Caco-2 (cell line): ENCODE data around the gene DLGAP4. TPM values are rescaled to one million over a fixed set of nuclear protein-coding genes. Genes with fewer than 3 reads are reported as not detected.

Experiments
- BruUV-seq: library from RNA; stranded (reverse); fragments of 400-500 nt; replicated peaks from 2 replicates; lab custom pipeline; 2021; lab: Mats Ljungman, UMichigan
- CTCF ChIA-PET: fragments of 300-600 bp; sonication (Branson Sonifier 250); formaldehyde crosslinking; loops from one replicate; lab custom pipeline; 2022; ENCODE audit warnings: antibody characterized with exemption; lab: Charles Lee
- POLR2A ChIA-PET: fragments of 300-600 bp; sonication (Branson Sonifier 250); formaldehyde crosslinking; loops from one replicate; lab custom pipeline; 2022; ENCODE audit warnings: antibody characterized with exemption; lab: Charles Lee
- DNase-seq, 2 experiments: peaks; one replicate each; pipeline versions ENCODE4 v3.0.0 to v3.0.0-alpha.2; 2020 to 2022
- H3K27me3 ChIP-seq: replicated peaks from 2 replicates; pipeline ENCODE4 v1.6.0; 2011; ENCODE audit warnings: low read length; ENCODE audit not compliant: control insufficient read depth, insufficient read depth
- H3K36me3 ChIP-seq: 2 replicates; pipeline ENCODE4 v1.5.1; 2011; ENCODE audit warnings: low read length; ENCODE audit not compliant: control insufficient read depth, insufficient read depth
- H3K4me1 ChIP-seq: fragments of 250-450 bp; sonication (Bioruptor Pico); 2 replicates; pipeline ENCODE4 v1.5.1; 2020; ENCODE audit warnings: mild to moderate bottlenecking
- H3K4me3 ChIP-seq: 2 replicates; pipeline ENCODE4 v1.5.1; 2011; ENCODE audit warnings: low read depth, mild to moderate bottlenecking, control low read depth, low read length
- H3K9me3 ChIP-seq: fragments of 250-450 bp; sonication (Bioruptor Pico); 2 replicates; pipeline ENCODE4 v1.5.1; 2020; ENCODE audit warnings: mild to moderate bottlenecking, moderate library complexity
- H3K27ac Mint-ChIP-seq: one replicate; pipeline ENCODE4 v1.8.0; 2022; ENCODE audit warnings: mixed read lengths; ENCODE audit not compliant: unreplicated experiment
- H3K27me3 Mint-ChIP-seq: one replicate; pipeline ENCODE4 v1.8.0; 2022; ENCODE audit warnings: mixed read lengths; ENCODE audit not compliant: insufficient read depth, unreplicated experiment
- H3K36me3 Mint-ChIP-seq: one replicate; pipeline ENCODE4 v1.8.0; 2022; ENCODE audit warnings: mild to moderate bottlenecking, mixed read lengths; ENCODE audit not compliant: insufficient read depth, unreplicated experiment
- H3K4me1 Mint-ChIP-seq: one replicate; pipeline ENCODE4 v1.8.0; 2022; ENCODE audit warnings: low read depth, mixed read lengths; ENCODE audit not compliant: unreplicated experiment
- H3K4me3 Mint-ChIP-seq: one replicate; pipeline ENCODE4 v1.8.0; 2022; ENCODE audit warnings: mild to moderate bottlenecking, moderate library complexity, mixed read lengths; ENCODE audit not compliant: unreplicated experiment
- H3K9me3 Mint-ChIP-seq: one replicate; pipeline ENCODE4 v1.8.0; 2022; ENCODE audit warnings: mixed read lengths; ENCODE audit not compliant: unreplicated experiment
- CTCF ChIP-seq, 2 experiments: fragments of 200-600 bp in 1 of 2; IDR thresholded peaks; 1 replicate in 1 of 2; 2 replicates in 1 of 2; pipeline versions ENCODE4 v1.5.1 to v1.8.0; 2011 to 2022; ENCODE audit warnings: antibody characterized with exemption in 1 of 2, control low read depth in 1 of 2, inconsistent platforms in 1 of 2, low read depth in 1 of 2, low read length in 1 of 2, mild to moderate bottlenecking in 1 of 2, moderate library complexity in 1 of 2; ENCODE audit not compliant: insufficient read depth in 1 of 2, severe bottlenecking in 1 of 2, unreplicated experiment in 1 of 2
- intact Hi-C: fragments of 100-400 bp; cut with micrococcal nuclease; formaldehyde crosslinking; loops from one replicate; pipeline ENCODE4 v1.10.0; 2022; ENCODE audit not compliant: unreplicated experiment
- total RNA-seq: library from RNA; stranded (reverse); gene quantifications from 2 replicates; pipeline ENCODE4 v1.2.3, GENCODE V29; 2022

DLGAP4 gene
- total RNA-seq, 1 experiment from 2014 or later = 122 TPM

DNA sequence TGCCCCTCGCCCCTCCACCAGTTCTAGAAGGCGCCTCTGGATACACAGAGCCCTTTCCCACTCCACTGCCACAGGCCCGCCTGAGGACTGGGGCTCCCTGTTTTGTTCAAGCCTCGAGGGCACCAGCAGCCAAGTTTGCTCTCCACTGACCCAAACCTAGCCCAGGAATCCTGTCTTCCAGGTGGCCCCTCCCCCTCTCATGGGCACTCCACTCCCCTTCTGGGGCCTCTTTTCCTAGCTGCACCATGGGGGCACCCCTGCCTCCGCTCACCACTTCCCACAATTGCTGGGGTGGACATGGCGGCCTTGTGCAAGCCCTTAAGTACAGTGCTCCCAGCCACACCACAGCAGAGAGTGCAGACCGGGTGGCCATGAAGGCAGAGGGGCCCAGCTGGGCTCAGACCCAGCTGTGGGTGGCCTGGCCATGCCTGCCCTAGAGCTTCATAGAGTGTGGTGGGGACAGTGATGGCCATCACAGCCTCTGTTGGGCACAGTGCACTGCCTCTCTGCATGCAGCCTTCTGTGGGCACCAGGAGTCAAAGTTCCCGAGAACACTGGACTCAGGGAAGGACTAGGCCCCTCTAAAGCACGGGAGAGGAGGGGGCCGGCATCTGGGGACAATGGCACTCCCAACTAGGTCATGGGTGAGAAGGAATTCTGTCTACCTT is 236.5 kb downstream of the DLGAP4 start:
- no TSS peak for BruUV-seq
- no peak for DNase-seq
- ChIA-PET CTCF (interaction anchor here (0.7 to 2.8 kb wide), 5 partner anchors 30 to 321 kb away, joined by 3 to 11 read pairs (median 4); partner anchors contain the start of genes RAB5IF and TGIF2), POLR2A (interaction anchor here (0.9 to 1.5 kb wide), 3 partner anchors 30 to 204 kb away, joined by 3 to 7 read pairs (median 5); partner anchors contain the start of genes NDRG3, RAB5IF and TGIF2)
- Histone ChIP-seq H3K4me1 (peaks cover 24% of the 10 kb centered on the region), H3K27me3 (no peaks in the 10 kb centered on the region), H3K36me3 (no peaks in the 10 kb centered on the region), H3K9me3 (no peaks in the 10 kb centered on the region), H3K4me3 (peak overlapping the region; percentile 68; the same call in 1 of the 2 replicates)
- intact Hi-C loops = no loop called here
- no peak for TF ChIP-seq CTCF (IDR thresholded peaks at IDR 0.05; ENCODE audit: insufficient read depth in 1 of 2, low read depth in 1 of 2, low read length in 1 of 2, severe bottlenecking in 1 of 2, unreplicated experiment in 1 of 2)
- peak overlapping the region; percentile 85 for H3K4me3 Mint-ChIP-seq
- no peaks in the 10 kb centered on the region for H3K27me3 Mint-ChIP-seq
- H3K4me1 Mint-ChIP-seq = peaks cover 22% of the 10 kb centered on the region
- peaks cover 28% of the 10 kb centered on the region for H3K36me3 Mint-ChIP-seq
- peak overlapping the region; percentile 78 for H3K27ac Mint-ChIP-seq
- no peaks in the 10 kb centered on the region for H3K9me3 Mint-ChIP-seq

GRCh38 chr20:36543184-36544133 is 237.3 kb downstream of the DLGAP4 start:
- H3K9me3 ChIP-seq = no peaks in the 10 kb centered on the region
- intact Hi-C loops = no loop called here
- H3K27me3 ChIP-seq = no peaks in the 10 kb centered on the region
- Mint-ChIP-seq H3K36me3 (peaks cover 35% of the 10 kb centered on the region), H3K4me1 (peaks cover 22% of the 10 kb centered on the region), H3K27ac (peak overlapping the region; percentile 78), H3K4me3 (peak overlapping the region; percentile 85), H3K27me3 (no peaks in the 10 kb centered on the region), H3K9me3 (no peaks in the 10 kb centered on the region)
- BruUV-seq = no TSS peak
- H3K4me3 ChIP-seq = no peak overlapping the region
- no peaks in the 10 kb centered on the region for H3K36me3 ChIP-seq
- no peak for DNase-seq
- ChIA-PET POLR2A (interaction anchor here (0.6 to 1.5 kb wide), 3 partner anchors 27 to 45 kb away, joined by 3 to 7 read pairs (median 5); partner anchors contain the start of gene TGIF2), CTCF (no interaction called here)
- TF ChIP-seq CTCF (IDR thresholded peaks at IDR 0.05; ENCODE audit: insufficient read depth in 1 of 2, low read depth in 1 of 2, low read length in 1 of 2, severe bottlenecking in 1 of 2, unreplicated experiment in 1 of 2) = no peak
- peaks cover 24% of the 10 kb centered on the region for H3K4me1 ChIP-seq
